ENCODE measurements around the gene BCAT1. TPM values are rescaled to one million over a fixed set of nuclear protein-coding genes. Genes with fewer than 3 reads are reported as not detected.
"Not testable (repeated sequence)": the region's sequence is repeated elsewhere in the genome, so short reads cannot be mapped to it uniquely, and the experiment has no call there.

BCAT1 gene
- total and polyA plus RNA-seq, 2 experiments from 2014 or later = 53.6 to 181 TPM

- no peak for TF ChIP-seq ZNF462 (CRISPR knock-in tag; IDR thresholded peaks at IDR 0.05)
- TF ChIP-seq ZNF114 (CRISPR knock-in tag; IDR thresholded peaks at IDR 0.05) = no peak
- TF ChIP-seq STAT1 (IDR thresholded peaks at IDR 0.05; ENCODE audit: unreplicated experiment) = no peak
- no peak for TF ChIP-seq CREB1 (CRISPR knock-in tag; IDR thresholded peaks at IDR 0.05; ENCODE audit: low read depth)
- TF ChIP-seq EZH2phosphoT487 (IDR thresholded peaks at IDR 0.05; ENCODE audit: unreplicated experiment) = no peak
- no peak for TF ChIP-seq NANOG (IDR thresholded peaks at IDR 0.05; ENCODE audit: borderline replicate concordance)
Measured at GRCh38 chr12:24911271-24911791, 37.6 kb downstream of the BCAT1 start (continued).

- DNase-seq (ENCODE audit: low spot score); H3K27ac Mint-ChIP-seq; H3F3A ChIP-seq (replicated peaks; ENCODE audit: low read depth); H3K4me3 Mint-ChIP-seq; H2AFZ ChIP-seq; H3K27ac ChIP-seq (ENCODE audit: low read depth); H3K4me2 ChIP-seq; H3K4me3 ChIP-seq; H3K9me3 Mint-ChIP-seq; H3K36me3 ChIP-seq (ENCODE audit: insufficient read depth); ATAC-seq; H3K27me3 ChIP-seq (ENCODE audit: insufficient read depth); H3K9me2 ChIP-seq (ENCODE audit: insufficient read depth); H3K27me3 Mint-ChIP-seq (ENCODE audit: insufficient read depth, low read depth, poor library complexity): not testable (repeated sequence)
- Histone ChIP-seq H3K4me1 (ENCODE audit: insufficient read depth) (peaks cover 27% of the 10 kb centered on the region), H3K79me2 (replicated peaks; ENCODE audit: insufficient read depth) (peaks cover 92% of the 10 kb centered on the region), H4K20me1 (replicated peaks; ENCODE audit: insufficient read depth) (peaks cover 11% of the 10 kb centered on the region; the same call in 1 of the 2 replicates)
- H3K36me3 Mint-ChIP-seq (ENCODE audit: low read depth) = peaks cover 47% of the 10 kb centered on the region
- H3K4me1 Mint-ChIP-seq = peaks cover 17% of the 10 kb centered on the region; the same call in 2 of the 3 replicates
Measured at GRCh38 chr12:24910192-24910591, 38.7 kb downstream of the BCAT1 start.
